ENCODE results near the gene CDK6. TPM values are rescaled to one million over a fixed set of nuclear protein-coding genes. Genes with fewer than 3 reads are reported as not detected.

CDK6 gene
- total and polyA plus RNA-seq, 2 of the 8 experiments (the other 6 are each of a cell fraction or from before 2014, with no cell fraction given), result 5.9 to 18.9 TPM

- no peak overlapping the region for H2BK5ac ChIP-seq (ENCODE audit: low read depth, low read length)
- no peak for FAIRE-seq
- TF ChIP-seq RFX5 (IDR thresholded peaks at IDR 0.05; ENCODE audit: borderline replicate concordance, low read depth, low read length), result no peak
- no peak for TF ChIP-seq TBP (IDR thresholded peaks at IDR 0.05; ENCODE audit: low read depth, low read length)
Measured at GRCh38 chr7:92790992-92791391, 45.4 kb downstream of the CDK6 start.

More at GRCh38 chr7:92790992-92791391, 45.4 kb downstream of the CDK6 start:
- Histone ChIP-seq H2BK20ac (ENCODE audit: low read length) (no peak overlapping the region), H3K23me2 (ENCODE audit: low read depth, low read length) (no peaks in the 10 kb centered on the region), H3K14ac (ENCODE audit: insufficient read length) (no peak overlapping the region), H3K27ac (ENCODE audit: low read depth, low read length) (no peak overlapping the region), H3K9ac (replicated peaks in 1 of 4; ENCODE audit: extremely low read depth in 1 of 4, low read depth in 3 of 4, low read length in 3 of 4) (no peak overlapping the region), H3K4me1 (replicated peaks in 1 of 4; ENCODE audit: control insufficient read depth in 3 of 4, insufficient read depth in 4 of 4, low read length in 3 of 4) (peaks cover 0 to 3% (median 0%) of the 10 kb centered on the region in 4 experiments; a peak in 1 of 7 replicates), H4K91ac (replicated peaks; ENCODE audit: insufficient read length, low read length) (no peak overlapping the region), H3K36me3 (ENCODE audit: control insufficient read depth in 2 of 4, insufficient read depth in 4 of 4, low read length in 3 of 4) (peaks cover 0 to 3% (median 0%) of the 10 kb centered on the region in 4 experiments; a peak in 1 of 8 replicates), H2BK15ac (ENCODE audit: low read length) (no peak overlapping the region), H4K20me1 (replicated peaks in 1 of 2; ENCODE audit: control insufficient read depth in 1 of 2, insufficient read depth in 2 of 2, low read length in 2 of 2) (no peaks in the 10 kb centered on the region), H3K18ac (ENCODE audit: extremely low read depth, low read length) (no peak overlapping the region), H4K5ac (ENCODE audit: insufficient read length, low read depth, low read length) (no peak overlapping the region), H3K79me1 (ENCODE audit: low read depth, low read length) (no peaks in the 10 kb centered on the region), H3K9me3 (ENCODE audit: insufficient read depth in 2 of 2, low read depth in 1 of 2, low read length in 1 of 2) (peaks cover 12 to 16% of the 10 kb centered on the region in 2 experiments), H2BK12ac (ENCODE audit: low read depth, low read length) (no peak overlapping the region), H2AFZ (ENCODE audit: low read length) (no peak overlapping the region), H3K23ac (ENCODE audit: insufficient read length) (no peak overlapping the region), H3K56ac (replicated peaks; ENCODE audit: insufficient read length, low read depth, low read length) (no peak overlapping the region), H3K4me2 (ENCODE audit: insufficient read depth in 1 of 2, low read depth in 2 of 2, low read length in 2 of 2) (no peak overlapping the region), H3K79me2 (ENCODE audit: control insufficient read depth in 1 of 2, insufficient read depth in 2 of 2, low read length in 2 of 2) (peaks cover 0 to 4% of the 10 kb centered on the region in 2 experiments; a peak in 2 of 4 replicates), H3K27me3 (replicated peaks in 1 of 4; ENCODE audit: control insufficient read depth in 3 of 4, extremely low read depth in 1 of 4, insufficient read depth in 3 of 4, low read length in 3 of 4) (no peaks in the 10 kb centered on the region), H3K4me3 (ENCODE audit: extremely low read depth in 1 of 4, insufficient read depth in 2 of 4, low read depth in 3 of 4, low read length in 4 of 4) (no peak overlapping the region), H2BK120ac (replicated peaks; ENCODE audit: low read depth, low read length) (no peak overlapping the region), H2AK5ac (ENCODE audit: low read depth, low read length) (no peak overlapping the region), H4K8ac (ENCODE audit: extremely low read depth, insufficient read depth, low read length) (no peak overlapping the region), H3K4ac (replicated peaks; ENCODE audit: insufficient read length, low read depth, low read length) (no peak overlapping the region)
- WGBS, 2 experiments (ENCODE audit: extremely low coverage in 1 of 2, insufficient coverage in 1 of 2, insufficient read length in 1 of 2, insufficient replicate concordance in 2 of 2, low coverage in 1 of 2, low lambda C conversion rate in 2 of 2, missing lambda C conversion rate in 1 of 2), result 100% methylated on average over 1 of the region's 1 CpG; no CpG with 5 or more reads in 1 of the 2 experiments
- DNase-seq (ENCODE audit: low read depth in 1 of 2, low spot score in 2 of 2), result no peak
- POLR2A ChIA-PET (ENCODE audit: partially characterized antibody), result no interaction called here
- CTCF ChIA-PET (ENCODE audit: partially characterized antibody), result interaction anchor here (0.9 kb wide), 1 partner anchor 51 kb away, joined by 3 read pairs; no protein-coding TSS in a partner anchor

Measured in H1 (cell line).